NCI-H2107 (cell line): ENCODE results near the gene CANT1.
"Not testable (repeated sequence)": the region's sequence is repeated elsewhere in the genome, so short reads cannot be mapped to it uniquely, and the experiment has no call there.

ENCODE experiments used
- DNase-seq: peaks from one replicate; lab custom pipeline; 2025; lab: John Stamatoyannopoulos, UW

The CANT1 gene

GRCh38 chr17:79043191-79043930 is 33.8 kb upstream of the CANT1 start:
- DNase-seq, result no peak

- DNase-seq, result peak; percentile 55
Measured at GRCh38 chr17:79042421-79043190, 33.0 kb upstream of the CANT1 start.

GRCh38 chr17:79041723-79042420 is 32.3 kb upstream of the CANT1 start:
- no peak for DNase-seq

- no peak for DNase-seq
Measured at GRCh38 chr17:79041041-79041570, 31.5 kb upstream of the CANT1 start.

GRCh38 chr17:79039886-79040285 is 30.3 kb upstream of the CANT1 start:
- no peak for DNase-seq

- DNase-seq, result no peak
Measured at GRCh38 chr17:79039171-79039570, 29.6 kb upstream of the CANT1 start.

- no peak for DNase-seq
Measured at GRCh38 chr17:79038545-79039135, 29.1 kb upstream of the CANT1 start.

- no peak for DNase-seq
Measured at GRCh38 chr17:79036596-79036995, 27.0 kb upstream of the CANT1 start.

- DNase-seq, result no peak
Measured at GRCh38 chr17:79036181-79036580, 26.6 kb upstream of the CANT1 start.

GRCh38 chr17:79035686-79036085 is 26.1 kb upstream of the CANT1 start:
- no peak for DNase-seq

- no peak for DNase-seq
Measured at GRCh38 chr17:79034931-79035485, 25.4 kb upstream of the CANT1 start.

- peak; percentile 55 for DNase-seq
Measured at GRCh38 chr17:79033741-79034501, 24.4 kb upstream of the CANT1 start.

- no peak for DNase-seq
Measured at GRCh38 chr17:79033046-79033616, 23.6 kb upstream of the CANT1 start.

GRCh38 chr17:79031996-79032875 is 22.7 kb upstream of the CANT1 start:
- no peak for DNase-seq

- not testable (repeated sequence) for DNase-seq
Measured at GRCh38 chr17:79030636-79031035, 21.1 kb upstream of the CANT1 start.

GRCh38 chr17:79029327-79030009 is 19.9 kb upstream of the CANT1 start:
- DNase-seq, result no peak

- no peak for DNase-seq
Measured at GRCh38 chr17:79028496-79029326, 19.1 kb upstream of the CANT1 start.

GRCh38 chr17:79027925-79028491 is 18.4 kb upstream of the CANT1 start:
- no peak for DNase-seq
